OCI-LY7 (cell line): Measurements from ENCODE around the gene POLR1A.

Experiments used
- EZH2phosphoT487 ChIP-seq: fragments of 200-600 bp; sonication (generic); IDR thresholded peaks from 2 replicates; pipeline ENCODE4 v1.6.1; 2018; ENCODE audit warnings: low read depth, borderline replicate concordance, mild to moderate bottlenecking, mixed run types, antibody characterized with exemption, low read length, moderate library complexity, mixed read lengths
- TF ChIP-seq, protein P1 (sequence below): fragments of 200-600 bp; sonication (generic); conservative IDR thresholded peaks from 2 replicates; pipeline ENCODE4 v1.5.1; 2014; ENCODE audit warnings: mild to moderate bottlenecking, antibody characterized with exemption, low read length, moderate library complexity, mixed read lengths

DNA sequence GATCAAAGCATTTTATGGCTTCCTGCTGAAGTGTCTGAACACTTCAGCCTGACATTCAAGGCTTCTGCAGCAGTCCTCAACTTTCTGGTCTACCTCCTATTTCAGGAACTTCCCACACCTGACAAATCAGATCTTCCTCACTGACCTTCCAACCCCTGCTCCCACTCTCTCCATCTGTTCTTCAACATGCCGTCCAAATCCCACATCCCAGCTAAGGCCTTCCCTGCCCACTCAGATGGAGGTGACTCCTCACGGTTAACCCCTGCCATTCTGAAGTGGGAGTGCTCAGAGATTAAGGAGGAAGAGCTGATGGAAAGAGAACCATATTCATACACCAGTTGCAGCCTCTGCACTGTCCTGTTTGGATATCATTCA, 104.8 kb downstream of the POLR1A start:
- TF ChIP-seq, protein P1, sequence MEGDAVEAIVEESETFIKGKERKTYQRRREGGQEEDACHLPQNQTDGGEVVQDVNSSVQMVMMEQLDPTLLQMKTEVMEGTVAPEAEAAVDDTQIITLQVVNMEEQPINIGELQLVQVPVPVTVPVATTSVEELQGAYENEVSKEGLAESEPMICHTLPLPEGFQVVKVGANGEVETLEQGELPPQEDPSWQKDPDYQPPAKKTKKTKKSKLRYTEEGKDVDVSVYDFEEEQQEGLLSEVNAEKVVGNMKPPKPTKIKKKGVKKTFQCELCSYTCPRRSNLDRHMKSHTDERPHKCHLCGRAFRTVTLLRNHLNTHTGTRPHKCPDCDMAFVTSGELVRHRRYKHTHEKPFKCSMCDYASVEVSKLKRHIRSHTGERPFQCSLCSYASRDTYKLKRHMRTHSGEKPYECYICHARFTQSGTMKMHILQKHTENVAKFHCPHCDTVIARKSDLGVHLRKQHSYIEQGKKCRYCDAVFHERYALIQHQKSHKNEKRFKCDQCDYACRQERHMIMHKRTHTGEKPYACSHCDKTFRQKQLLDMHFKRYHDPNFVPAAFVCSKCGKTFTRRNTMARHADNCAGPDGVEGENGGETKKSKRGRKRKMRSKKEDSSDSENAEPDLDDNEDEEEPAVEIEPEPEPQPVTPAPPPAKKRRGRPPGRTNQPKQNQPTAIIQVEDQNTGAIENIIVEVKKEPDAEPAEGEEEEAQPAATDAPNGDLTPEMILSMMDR: no peak
- no peak for TF ChIP-seq EZH2phosphoT487
